GM18858 (cell line): ENCODE data around the gene LPAR4.
"Not testable (repeated sequence)": the region's sequence is repeated elsewhere in the genome, so short reads cannot be mapped to it uniquely, and the experiment has no call there.

ENCODE experiments used
- ATAC-seq: cut with Tn5 transposase; IDR thresholded peaks from one replicate; pipeline ENCODE4 v1.9.1; 2021; ENCODE audit not compliant: unreplicated experiment

LPAR4 gene, protein sequence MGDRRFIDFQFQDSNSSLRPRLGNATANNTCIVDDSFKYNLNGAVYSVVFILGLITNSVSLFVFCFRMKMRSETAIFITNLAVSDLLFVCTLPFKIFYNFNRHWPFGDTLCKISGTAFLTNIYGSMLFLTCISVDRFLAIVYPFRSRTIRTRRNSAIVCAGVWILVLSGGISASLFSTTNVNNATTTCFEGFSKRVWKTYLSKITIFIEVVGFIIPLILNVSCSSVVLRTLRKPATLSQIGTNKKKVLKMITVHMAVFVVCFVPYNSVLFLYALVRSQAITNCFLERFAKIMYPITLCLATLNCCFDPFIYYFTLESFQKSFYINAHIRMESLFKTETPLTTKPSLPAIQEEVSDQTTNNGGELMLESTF

DNA sequence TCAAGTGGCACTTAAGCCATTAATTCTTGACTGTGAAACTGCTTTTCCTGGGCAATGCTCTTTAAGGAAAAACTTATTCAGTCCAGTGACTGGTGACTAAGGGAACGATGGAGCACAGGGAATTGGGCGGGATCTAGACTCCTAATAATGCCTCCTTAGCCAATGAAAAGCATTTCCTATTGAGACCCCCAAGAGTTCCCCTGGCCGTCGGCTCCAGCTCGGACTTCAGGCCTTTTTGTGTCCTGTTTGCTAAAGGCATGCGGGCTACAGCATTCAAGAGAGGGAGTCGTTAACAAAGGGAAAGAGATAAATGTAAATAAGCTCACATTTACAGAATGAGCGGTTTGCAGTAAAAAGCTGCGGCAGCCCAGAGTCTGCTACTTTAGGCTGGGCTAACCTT, at the start of gene LPAR4:
Gene LPAR4 (plus strand): TSS at position 232 of the 400 bp plus-strand sequence. CDS start 7,150 bp downstream, outside the sequence.
- no peak for ATAC-seq

DNA sequence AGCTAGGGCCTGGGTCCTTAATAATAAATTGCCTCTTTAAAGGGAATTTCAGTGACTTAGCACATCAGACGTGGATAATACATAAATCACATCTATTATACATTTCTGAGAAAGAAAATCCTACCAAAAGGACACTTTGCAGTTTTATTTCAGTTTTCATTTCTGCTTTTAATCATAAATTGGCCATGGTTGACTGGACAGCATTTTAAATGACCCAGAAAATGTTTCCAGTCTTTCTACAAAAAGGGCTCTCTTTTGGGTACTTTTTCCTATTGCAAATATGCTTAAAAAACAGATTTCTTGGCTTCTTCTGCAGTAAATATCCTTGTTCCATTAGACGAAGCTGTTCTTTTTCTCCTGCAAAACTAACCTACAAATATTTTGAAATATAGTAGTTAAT, 41.4 kb upstream of the LPAR4 start:
- no peak for ATAC-seq

DNA sequence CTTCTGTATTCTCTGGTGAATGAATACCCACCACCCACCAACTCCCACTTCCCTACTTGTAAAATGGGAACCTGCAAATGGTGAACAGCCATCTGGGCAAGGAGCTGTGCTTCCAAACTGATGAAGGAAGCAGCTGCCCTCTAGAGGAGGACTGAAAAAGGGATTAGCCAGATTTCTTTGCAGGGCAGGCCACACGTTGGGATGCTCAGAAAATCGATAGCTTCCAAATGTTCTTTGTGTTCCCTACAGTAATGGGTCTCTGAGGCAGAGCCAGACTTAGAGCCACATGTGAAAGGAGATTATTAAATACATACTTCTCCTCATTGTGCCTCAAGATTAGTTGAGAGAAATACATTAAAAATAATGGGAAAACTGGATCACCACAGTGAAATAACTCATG, 39.3 kb upstream of the LPAR4 start:
- ATAC-seq = no peak

DNA sequence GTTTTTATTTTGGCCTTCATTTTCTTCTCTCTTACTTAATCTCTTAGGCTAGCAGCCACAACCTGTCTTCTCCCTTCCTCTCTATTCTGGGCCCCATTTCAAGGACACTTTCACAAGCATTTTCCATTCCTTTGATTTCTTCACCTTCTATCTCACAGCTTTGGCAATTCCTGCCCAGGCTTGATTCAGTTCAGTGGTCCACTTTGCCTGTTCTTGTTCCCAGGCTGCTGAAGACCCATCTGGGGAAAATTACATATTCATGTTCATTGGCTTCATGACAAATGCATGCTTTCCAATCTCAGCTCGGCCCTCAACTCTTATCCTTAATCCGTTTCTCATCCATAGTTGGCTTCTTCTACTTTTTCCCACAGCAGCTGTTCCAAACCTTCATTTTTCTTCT, 38.7 kb upstream of the LPAR4 start:
- ATAC-seq = no peak

DNA sequence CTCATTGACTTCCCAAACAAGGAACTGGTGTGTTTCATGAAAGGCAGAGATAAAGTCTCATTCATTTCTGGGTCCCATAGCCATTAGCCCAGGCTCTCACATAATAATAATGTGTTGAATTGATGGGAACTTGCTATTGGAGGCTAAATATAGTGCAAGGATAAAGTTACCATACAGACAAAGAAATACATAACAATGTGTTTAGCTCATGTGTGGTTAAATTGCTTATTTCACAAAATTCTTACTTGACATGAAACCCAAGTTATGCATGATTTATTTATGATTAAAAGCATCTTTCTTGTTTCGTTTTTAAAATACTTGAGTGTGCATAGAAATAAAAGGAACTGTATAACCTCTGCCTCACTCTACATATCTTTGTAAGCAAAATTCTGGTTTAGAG, 37.3 kb upstream of the LPAR4 start:
- ATAC-seq = no peak

DNA sequence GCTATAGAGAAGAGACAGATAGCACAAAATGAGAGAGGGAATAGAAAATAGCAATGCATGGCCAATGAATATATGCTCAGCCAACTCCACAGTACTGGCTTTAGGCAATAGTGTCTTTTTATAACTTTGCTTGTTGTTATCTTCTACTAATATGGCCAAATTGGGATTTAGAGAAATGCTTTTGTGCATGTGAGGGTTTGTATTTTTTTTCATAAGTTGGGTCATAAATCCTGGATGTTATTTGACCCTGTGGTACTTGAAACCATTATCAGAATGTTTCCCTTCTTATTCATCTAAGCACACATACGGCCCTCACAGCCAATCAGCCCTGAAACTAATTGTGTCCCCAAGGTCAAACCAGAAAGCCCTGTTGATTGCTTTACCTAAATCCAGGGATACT, 35.2 kb upstream of the LPAR4 start:
- no peak for ATAC-seq

DNA sequence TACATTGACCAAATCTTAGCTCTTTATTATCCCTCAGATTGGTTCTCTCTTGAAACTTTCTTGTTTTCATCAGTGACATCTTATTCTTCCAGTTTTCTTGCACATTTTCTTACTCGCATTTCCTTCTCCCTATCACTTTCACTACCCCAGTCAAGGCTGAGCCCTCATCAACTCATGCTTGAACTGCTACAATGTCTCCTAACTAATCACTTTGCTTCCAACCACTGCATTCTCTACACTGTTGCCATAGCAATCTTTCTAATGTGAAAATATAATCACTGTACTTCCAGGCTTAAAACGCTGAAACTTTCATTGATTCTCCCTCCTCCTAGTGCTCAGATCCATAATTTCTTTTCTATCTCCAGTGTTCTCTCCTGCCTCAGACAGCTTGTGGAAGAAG, 22.2 kb upstream of the LPAR4 start:
- no peak for ATAC-seq

DNA sequence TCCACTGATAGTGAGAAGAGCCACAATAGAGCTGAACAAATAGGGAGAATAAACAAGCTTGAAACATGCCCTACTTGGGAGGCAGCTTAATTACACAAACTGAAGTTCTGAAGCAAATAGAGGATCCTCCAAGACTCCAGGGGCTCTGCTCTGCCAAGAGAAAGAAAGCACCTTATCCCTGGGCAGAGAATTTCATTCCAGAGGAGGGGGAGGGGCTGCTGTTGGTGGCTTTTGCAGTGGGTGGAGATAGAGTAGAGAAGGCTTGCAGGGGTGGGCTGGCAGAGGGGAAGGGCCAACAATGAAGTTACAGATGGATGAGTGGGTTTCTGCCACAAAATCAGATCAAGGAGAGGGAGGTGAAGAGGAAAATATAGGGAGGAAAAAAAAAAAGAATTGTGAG, 1.0 kb upstream of the LPAR4 start:
- no peak for ATAC-seq

DNA sequence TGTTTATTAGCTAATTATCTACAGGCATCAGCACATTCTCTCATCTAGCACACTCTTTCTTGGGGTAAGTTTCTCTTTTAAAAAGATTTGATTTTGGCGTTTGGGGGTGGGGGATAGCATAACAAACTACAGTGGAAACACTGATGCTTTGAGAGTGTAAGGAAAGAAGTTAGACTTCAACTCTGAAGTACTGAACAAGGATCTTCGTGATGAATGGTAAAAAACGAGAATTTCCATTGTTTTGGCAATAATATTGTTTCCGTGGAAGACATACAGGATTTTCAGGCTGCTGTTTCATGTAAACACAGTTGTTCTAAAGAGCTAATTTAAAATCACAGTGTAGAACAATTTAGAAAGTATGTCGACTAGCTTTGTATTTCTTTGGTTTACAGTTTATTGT, 451 bp downstream of the LPAR4 start:
- ATAC-seq = no peak

DNA sequence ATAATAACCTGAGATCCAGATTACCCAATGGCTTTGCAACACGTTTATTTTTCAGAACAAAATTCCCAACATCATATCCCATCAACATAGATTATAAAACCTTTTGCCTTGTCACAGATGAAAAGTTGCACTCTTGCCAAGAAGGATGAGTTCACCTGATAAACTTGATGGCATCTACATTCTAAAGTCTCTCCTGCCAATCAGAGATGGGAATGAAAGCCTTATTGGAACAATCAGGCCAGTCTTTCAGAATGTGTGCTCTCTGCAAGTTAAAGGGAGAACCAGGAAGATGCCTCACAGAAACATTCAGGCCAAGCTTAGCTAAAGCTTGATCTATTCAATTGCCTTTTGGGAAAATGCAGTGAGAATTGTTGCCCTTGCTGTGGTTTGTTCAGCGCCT, 1.3 kb downstream of the LPAR4 start:
- no peak for ATAC-seq

DNA sequence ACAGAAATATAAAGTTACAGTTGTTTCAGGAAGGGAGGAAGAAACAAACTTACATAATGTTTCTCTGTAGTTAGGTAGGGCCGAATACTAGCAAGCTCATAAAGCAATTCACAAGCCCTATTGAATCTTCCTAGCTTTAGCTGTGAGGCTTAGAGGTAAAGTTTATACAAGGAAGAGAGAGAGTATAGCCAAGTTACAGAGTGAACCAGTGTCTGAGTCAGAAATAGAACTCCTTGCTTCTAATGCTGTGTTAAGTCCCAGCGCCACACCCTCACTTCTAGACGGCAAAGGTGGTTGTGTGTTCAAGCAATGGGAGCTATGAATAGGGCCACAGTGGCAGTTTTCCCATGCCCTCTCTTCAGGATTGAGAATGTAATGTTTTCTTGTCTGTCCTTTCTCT, 6.1 kb downstream of the LPAR4 start:
- no peak for ATAC-seq

DNA sequence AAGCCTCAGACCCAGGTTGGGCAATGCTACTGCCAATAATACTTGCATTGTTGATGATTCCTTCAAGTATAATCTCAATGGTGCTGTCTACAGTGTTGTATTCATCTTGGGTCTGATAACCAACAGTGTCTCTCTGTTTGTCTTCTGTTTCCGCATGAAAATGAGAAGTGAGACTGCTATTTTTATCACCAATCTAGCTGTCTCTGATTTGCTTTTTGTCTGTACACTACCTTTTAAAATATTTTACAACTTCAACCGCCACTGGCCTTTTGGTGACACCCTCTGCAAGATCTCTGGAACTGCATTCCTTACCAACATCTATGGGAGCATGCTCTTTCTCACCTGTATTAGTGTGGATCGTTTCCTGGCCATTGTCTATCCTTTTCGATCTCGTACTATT, 7.4 kb downstream of the LPAR4 start:
- peak; percentile 93 for ATAC-seq

DNA sequence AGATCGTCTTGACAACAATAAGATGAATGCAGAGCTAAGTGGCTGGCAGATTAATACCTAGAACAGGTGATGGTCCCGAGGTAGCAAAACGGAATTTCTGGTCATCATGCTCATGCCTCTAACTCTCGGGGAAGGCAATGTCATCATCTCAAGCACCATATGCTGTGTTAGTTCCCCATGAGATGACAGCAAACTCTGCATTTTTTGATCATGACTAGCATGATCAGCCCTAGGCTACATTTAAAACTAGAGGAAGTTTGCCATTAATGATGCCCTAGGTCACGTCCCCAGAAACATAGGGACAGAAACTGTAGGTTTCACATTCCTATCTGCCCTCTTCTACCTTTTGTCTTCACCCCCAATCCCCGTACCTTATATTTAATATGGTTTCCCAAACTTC, 11.6 kb downstream of the LPAR4 start:
- ATAC-seq = no peak

DNA sequence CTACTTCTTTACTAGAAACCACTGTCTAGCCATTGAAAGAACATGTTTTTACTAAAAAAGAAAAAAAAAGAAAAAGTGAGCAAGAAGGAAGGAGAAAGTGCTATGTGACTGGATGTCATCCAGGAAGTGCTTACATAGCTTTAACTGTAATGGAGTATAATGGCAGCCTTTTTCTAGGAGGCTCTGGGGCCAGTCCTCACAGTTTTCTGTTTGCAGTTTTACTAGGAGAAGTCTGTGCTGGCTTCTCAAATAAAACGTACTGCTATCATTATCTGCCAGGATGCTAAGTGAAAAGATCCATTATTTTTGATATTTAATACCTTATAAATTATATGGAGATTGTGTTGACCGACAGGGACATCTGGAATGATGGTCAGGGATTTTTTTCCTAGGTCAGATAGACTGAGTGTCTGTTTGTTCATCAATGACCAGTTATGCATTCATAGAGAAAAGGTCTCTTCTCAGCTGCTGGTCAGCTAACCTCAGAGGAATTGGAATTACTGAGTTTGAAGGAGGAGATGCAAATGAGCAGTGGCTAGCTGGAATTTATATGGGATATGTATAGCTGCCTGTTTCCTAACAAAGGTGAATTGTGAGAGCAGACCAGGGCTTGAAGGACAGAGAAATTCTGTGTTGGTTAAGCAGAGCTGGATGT, 21.7 kb downstream of the LPAR4 start:
- ATAC-seq = no peak

DNA sequence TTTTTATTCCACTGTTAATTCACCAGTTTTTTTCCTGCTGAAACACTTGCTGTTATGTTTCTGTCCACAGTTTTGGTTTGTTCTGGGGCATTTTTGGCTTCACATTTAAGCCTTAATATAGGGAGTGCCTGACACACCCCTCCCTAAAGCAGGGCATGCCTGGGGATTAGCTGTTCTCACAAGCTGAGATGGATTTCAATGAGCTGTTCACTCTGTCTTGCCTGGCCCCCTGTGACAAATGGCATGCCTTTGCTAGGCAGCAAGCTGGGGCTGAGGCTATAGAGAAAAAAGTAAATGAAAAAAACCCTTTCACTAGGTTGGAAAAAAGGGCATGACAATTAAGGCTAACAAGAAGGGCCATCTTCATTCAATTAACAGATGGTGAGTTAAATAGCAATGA, 22.4 kb downstream of the LPAR4 start:
- no peak for ATAC-seq

DNA sequence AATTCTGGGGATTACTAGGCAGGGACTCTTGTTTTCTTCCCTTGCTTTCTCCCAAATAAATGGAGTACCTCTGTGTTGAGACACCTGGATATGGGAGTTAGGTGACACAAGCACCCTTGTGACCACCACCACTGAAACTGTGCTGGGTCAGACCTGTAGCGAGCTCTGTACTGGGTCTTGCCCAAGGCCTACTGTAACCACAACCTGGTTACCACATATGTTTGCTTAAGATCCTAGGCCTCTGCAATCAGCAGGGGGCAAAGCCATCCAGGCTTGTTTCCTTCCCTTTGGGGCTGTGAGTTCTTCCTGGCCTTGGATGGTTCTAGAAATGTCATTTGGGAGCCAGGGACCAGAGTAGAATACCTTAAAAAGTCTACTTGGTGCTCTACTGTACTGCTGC, 49.4 kb downstream of the LPAR4 start:
- no peak for ATAC-seq

DNA sequence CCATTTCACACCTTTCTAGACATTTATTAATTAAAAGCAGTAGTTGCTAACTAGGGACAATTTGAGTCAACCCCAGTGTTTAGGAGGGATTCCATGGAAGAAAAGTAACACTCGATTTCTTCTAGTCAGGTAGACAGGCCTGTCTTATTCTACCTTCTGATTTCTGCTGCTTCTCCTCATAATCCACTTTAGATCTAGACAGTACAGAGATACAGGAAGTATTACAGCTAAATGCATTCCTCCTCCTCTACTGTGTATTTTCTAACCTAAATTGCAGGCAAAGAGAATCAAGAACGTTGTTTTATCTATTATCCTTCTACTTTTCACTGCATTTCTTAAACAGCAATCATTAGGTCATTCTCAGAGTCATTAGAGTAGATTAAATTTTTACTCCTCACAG, 52.6 kb downstream of the LPAR4 start:
- no peak for ATAC-seq

DNA sequence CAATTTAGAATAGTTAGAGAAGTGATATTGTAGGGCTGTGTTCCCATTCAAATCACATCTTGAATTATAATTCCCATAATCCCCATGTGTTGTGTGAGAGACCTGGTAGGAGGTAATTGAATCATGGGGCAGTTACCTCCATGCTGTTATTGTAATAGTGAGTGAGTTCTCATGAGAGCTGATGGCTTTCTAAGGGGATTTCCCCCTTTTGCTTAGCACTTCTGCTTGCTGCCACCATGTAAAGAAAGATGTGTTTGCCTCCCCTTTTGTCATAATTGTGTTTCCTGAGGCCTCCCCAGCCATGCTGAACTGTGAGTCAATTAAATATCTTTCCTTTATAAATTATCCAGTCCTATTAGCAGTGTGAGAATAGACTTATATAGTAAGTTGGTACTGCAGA, 53.2 kb downstream of the LPAR4 start:
- no peak for ATAC-seq

DNA sequence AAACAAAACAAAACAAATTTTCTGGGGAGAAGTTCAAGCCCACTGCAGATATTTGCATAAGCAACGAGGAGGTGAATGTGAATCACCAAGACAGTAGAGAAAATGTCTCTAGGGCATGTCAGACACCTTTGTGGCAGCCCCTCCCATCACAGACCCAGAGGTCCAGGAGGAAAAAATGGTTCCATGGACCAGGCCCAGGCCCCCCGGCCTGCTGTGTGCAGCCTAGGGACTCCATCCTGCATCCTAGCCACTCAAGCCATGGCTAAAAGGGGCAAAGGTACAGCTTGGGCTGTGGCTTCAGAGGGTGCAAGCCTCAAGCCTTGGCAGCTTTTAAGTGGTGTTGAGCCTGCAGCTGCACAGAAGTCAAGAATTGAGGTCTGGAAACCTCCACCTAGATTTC, 54.0 kb downstream of the LPAR4 start:
- ATAC-seq = no peak

DNA sequence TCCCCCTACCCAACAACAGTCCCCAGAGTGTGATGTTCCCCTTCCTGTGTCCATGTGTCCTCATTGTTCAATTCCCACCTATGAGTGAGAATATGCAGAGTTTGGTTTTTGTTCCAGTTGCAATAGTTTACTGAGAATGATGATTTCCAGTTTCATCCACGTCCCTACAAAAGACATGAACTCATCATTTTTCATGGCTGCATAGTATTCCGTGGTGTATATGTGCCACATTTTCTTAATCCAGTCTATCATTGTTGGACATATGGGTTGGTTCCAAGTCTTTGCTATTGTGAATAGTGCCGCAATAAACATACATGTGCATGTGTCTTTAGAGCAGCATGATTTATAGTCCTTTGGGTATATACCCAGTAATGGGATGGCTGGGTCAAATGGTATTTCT, 55.0 kb downstream of the LPAR4 start:
- not testable (repeated sequence) for ATAC-seq
